Ascending aorta (tissue), 2 donors: Measurements from ENCODE around the gene RNF113B. TPM values are rescaled to one million over a fixed set of nuclear protein-coding genes. Genes with fewer than 3 reads are reported as not detected.

Experiments used
- DNase-seq, 2 donors: peaks; one replicate each; pipeline ENCODE4 v3.0.0-alpha.2; 2019; ENCODE audit warnings: low spot score in 2 of 2
- H3K27ac ChIP-seq, 2 donors: fragments of 200-600 bp; sonication (generic); one replicate each; pipeline ENCODE4 v1.5.1; 2016 to 2017; ENCODE audit warnings: mild to moderate bottlenecking in 1 of 2
- H3K27me3 ChIP-seq: fragments of 200-600 bp; sonication (generic); one replicate; pipeline ENCODE4 v1.5.1; 2017
- H3K36me3 ChIP-seq, 2 donors: fragments of 200-600 bp; sonication (generic); one replicate each; pipeline ENCODE4 v1.5.1; 2016
- H3K4me1 ChIP-seq, 2 donors: fragments of 200-600 bp; sonication (generic); one replicate each; pipeline ENCODE4 v1.5.1; 2016 to 2017; ENCODE audit warnings: mild to moderate bottlenecking in 1 of 2
- H3K4me3 ChIP-seq, 2 donors: fragments of 200-600 bp; sonication (generic); one replicate each; pipeline ENCODE4 v1.5.1; 2016 to 2017; ENCODE audit warnings: mild to moderate bottlenecking in 1 of 2
- H3K9me3 ChIP-seq, 2 donors: fragments of 200-600 bp; sonication (generic); one replicate each; pipeline ENCODE4 v1.5.1; 2016
- CTCF ChIP-seq, 3 experiments: fragments of 200-600 bp in 2 of 3; fragments of 450-650 bp in 1 of 3; sonication (generic) in 2 of 3; IDR thresholded peaks; one replicate each; pipeline ENCODE4 v1.5.1; 2016 to 2019; ENCODE audit warnings: antibody characterized with exemption in 3 of 3, mild to moderate bottlenecking in 1 of 3, moderate library complexity in 1 of 3
- intact Hi-C: fragments of 100-400 bp; cut with DNase I; formaldehyde crosslinking; loops from one replicate; pipeline ENCODE4 v1.15.1; 2023
- total RNA-seq: library from RNA; depleted of rRNA; stranded (reverse); fragments of >200 nt; gene quantifications from one replicate; pipeline ENCODE4 v1.1.0, GENCODE V29; 2016

The RNF113B gene
- total RNA-seq, 1 donor from 2014 or later: not detected

- Histone ChIP-seq H3K9me3 (no peaks in the 10 kb centered on the region), H3K27me3 (no peaks in the 10 kb centered on the region), H3K27ac (no peak overlapping the region), H3K36me3 (no peaks in the 10 kb centered on the region), H3K4me1 (no peaks in the 10 kb centered on the region), H3K4me3 (no peak overlapping the region)
- no peak for TF ChIP-seq CTCF (IDR thresholded peaks at IDR 0.05)
- intact Hi-C loops: no loop called here
- no peak for DNase-seq
Observed at GRCh38 chr13:98133946-98134345, 43.1 kb downstream of the RNF113B start.

- Histone ChIP-seq H3K4me1 (no peaks in the 10 kb centered on the region), H3K36me3 (no peaks in the 10 kb centered on the region), H3K27me3 (no peaks in the 10 kb centered on the region), H3K27ac (no peak overlapping the region), H3K9me3 (no peaks in the 10 kb centered on the region), H3K4me3 (no peak overlapping the region)
- no peak for DNase-seq
- intact Hi-C loops: no loop called here
- TF ChIP-seq CTCF (IDR thresholded peaks at IDR 0.05): no peak
Observed at GRCh38 chr13:98129059-98129746, 47.9 kb downstream of the RNF113B start.

Other genes starting within 250 kb of the RNF113B start
- gene IPO5, start 223.6 kb downstream of the RNF113B start, total RNA-seq: 49.5 TPM
- 80.8 TPM for gene FARP1, start 34.2 kb downstream of the RNF113B start, total RNA-seq